HepG2 (cell line): ENCODE data around the gene BCAT1.

Source experiments
- CTCF ChIP-seq: sonication (generic); formaldehyde crosslinking; IDR thresholded peaks from 2 replicates; pipeline ENCODE4 v1.5.0; 2020; ENCODE audit warnings: mild to moderate bottlenecking, missing genetic modification reagents, moderate library complexity
- HNRNPUL1 ChIP-seq: fragments of 200-400 bp; formaldehyde crosslinking; IDR thresholded peaks from 2 replicates; pipeline ENCODE4 v1.6.1; 2017; ENCODE audit warnings: low read depth, mild to moderate bottlenecking, low read length, moderate library complexity
- NR2C2 ChIP-seq: sonication (generic); formaldehyde crosslinking; IDR thresholded peaks from 2 replicates; pipeline ENCODE4 v1.4.0; 2020; ENCODE audit warnings: missing genetic modification reagents, mild to moderate bottlenecking, moderate library complexity, borderline replicate concordance
- SP5 ChIP-seq: IDR thresholded peaks from 2 replicates; pipeline ENCODE4 v1.6.1; 2016; ENCODE audit warnings: low read depth, borderline replicate concordance
- ZNF792 ChIP-seq: IDR thresholded peaks from 2 replicates; pipeline ENCODE4 v1.6.1; 2016
- TF ChIP-seq, protein P1 (sequence below): sonication (generic); formaldehyde crosslinking; IDR thresholded peaks from 2 replicates; pipeline ENCODE4 v1.4.0; 2020; ENCODE audit warnings: missing genetic modification reagents, mild to moderate bottlenecking, borderline replicate concordance
- TF ChIP-seq, protein P2 (sequence below): sonication (generic); formaldehyde crosslinking; IDR thresholded peaks from 2 replicates; pipeline ENCODE4 v1.4.0; 2020; ENCODE audit warnings: missing genetic modification reagents

- TF ChIP-seq NR2C2 (CRISPR knock-in tag), result no peak
- TF ChIP-seq CTCF (CRISPR knock-in tag), result no peak
- no peak for TF ChIP-seq ZNF792 (CRISPR knock-in tag)
- TF ChIP-seq, protein P1, sequence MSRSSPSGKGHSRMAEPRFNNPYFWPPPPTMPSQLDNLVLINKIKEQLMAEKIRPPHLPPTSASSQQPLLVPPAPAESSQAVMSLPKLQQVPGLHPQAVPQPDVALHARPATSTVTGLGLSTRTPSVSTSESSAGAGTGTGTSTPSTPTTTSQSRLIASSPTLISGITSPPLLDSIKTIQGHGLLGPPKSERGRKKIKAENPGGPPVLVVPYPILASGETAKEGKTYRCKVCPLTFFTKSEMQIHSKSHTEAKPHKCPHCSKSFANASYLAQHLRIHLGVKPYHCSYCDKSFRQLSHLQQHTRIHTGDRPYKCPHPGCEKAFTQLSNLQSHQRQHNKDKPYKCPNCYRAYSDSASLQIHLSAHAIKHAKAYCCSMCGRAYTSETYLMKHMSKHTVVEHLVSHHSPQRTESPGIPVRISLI (CRISPR knock-in tag), result no peak
- TF ChIP-seq SP5 (CRISPR knock-in tag), result no peak
- TF ChIP-seq HNRNPUL1, result no peak
- TF ChIP-seq, protein P2, sequence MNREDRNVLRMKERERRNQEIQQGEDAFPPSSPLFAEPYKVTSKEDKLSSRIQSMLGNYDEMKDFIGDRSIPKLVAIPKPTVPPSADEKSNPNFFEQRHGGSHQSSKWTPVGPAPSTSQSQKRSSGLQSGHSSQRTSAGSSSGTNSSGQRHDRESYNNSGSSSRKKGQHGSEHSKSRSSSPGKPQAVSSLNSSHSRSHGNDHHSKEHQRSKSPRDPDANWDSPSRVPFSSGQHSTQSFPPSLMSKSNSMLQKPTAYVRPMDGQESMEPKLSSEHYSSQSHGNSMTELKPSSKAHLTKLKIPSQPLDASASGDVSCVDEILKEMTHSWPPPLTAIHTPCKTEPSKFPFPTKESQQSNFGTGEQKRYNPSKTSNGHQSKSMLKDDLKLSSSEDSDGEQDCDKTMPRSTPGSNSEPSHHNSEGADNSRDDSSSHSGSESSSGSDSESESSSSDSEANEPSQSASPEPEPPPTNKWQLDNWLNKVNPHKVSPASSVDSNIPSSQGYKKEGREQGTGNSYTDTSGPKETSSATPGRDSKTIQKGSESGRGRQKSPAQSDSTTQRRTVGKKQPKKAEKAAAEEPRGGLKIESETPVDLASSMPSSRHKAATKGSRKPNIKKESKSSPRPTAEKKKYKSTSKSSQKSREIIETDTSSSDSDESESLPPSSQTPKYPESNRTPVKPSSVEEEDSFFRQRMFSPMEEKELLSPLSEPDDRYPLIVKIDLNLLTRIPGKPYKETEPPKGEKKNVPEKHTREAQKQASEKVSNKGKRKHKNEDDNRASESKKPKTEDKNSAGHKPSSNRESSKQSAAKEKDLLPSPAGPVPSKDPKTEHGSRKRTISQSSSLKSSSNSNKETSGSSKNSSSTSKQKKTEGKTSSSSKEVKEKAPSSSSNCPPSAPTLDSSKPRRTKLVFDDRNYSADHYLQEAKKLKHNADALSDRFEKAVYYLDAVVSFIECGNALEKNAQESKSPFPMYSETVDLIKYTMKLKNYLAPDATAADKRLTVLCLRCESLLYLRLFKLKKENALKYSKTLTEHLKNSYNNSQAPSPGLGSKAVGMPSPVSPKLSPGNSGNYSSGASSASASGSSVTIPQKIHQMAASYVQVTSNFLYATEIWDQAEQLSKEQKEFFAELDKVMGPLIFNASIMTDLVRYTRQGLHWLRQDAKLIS (CRISPR knock-in tag), result no peak
Observed at GRCh38 chr12:24952389-24952788, 3.5 kb upstream of the BCAT1 start.
